ENCODE data around the gene NR4A1.

The NR4A1 gene

GRCh38 chr12:52060498-52061177 is 9.4 kb downstream of the NR4A1 start:
- DNase-seq: no peak

DNA sequence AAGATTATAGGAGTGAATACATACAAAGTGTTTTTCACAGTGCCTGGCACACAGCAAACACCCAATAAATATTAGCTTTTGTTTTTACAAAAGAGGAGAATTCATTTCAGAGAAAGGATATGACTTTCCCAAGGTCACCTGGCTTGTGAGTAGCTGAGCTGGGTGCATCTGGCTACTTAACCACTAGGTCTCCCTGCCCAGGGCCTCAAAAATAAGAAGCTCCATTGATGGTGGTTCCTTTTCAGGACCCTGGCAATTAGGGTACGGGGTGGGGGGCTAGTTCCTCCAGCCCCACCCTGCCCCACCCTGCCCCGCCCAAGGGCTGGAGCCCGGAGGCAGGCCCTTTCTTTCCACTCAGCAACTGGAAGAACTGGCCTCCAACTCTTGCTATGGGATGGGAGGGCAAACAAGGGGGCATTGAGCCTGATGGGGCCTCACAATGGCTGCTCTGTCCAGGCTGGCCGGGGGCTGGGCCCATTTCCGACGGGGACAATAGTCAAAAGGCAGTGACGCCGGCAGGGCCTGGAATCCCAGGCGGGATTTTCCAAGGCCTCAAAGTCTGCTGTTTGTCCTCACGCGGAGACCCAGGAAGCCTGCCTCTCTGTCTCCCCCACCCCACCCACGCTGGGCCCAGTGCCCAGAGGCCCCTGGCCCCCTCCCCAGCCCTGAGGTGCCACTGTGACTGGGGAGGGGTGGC is 10.4 kb downstream of the NR4A1 start:
- DNase-seq: no peak

DNA sequence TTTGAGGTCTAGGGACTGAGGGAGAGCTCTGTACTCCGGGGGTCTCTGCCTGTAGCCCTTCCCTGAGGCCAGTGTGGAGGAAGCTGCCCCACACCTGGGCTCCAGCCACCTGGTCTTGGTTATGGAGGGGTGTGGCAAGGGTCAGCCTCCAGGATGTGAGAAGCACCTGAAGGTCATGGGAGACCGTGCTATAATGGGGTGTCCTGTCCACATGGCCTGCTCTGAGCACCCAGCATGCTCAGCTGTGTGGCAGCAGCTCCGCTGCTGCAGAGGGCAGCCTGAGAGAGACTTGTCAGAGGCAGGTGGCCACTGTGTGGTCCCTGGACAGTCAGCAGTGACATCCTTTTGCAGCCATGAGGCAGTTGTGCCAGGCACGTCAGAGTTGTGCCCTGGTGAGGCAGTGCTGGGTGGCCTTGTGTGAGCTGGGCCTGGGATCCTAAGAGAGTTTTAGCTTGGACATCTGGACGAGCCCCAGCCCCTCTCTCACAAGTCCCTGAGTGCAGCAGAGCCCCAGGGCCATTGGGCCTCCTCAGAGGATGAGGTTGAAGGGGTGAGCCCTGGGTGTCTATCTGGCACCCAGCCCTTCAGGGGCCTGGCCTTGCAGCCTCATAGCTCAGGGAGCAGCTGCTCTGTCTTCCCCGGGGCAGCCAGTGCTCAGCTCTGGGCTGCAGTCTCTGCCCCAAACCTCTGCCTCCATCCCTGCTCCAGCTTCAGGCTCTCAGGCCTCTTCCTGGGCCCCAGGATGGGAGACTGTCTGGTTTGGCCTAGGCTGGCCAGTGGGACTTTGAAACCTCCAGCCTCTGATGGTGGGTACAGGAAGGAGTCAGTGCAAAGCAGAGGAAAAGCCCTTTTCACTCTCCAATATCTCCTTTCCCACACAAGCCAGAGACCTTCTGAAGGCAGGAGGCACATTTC is 11.2 kb downstream of the NR4A1 start:
- no peak for DNase-seq

GRCh38 chr12:52063082-52063924 is 12.1 kb downstream of the NR4A1 start:
- DNase-seq: no peak

DNA sequence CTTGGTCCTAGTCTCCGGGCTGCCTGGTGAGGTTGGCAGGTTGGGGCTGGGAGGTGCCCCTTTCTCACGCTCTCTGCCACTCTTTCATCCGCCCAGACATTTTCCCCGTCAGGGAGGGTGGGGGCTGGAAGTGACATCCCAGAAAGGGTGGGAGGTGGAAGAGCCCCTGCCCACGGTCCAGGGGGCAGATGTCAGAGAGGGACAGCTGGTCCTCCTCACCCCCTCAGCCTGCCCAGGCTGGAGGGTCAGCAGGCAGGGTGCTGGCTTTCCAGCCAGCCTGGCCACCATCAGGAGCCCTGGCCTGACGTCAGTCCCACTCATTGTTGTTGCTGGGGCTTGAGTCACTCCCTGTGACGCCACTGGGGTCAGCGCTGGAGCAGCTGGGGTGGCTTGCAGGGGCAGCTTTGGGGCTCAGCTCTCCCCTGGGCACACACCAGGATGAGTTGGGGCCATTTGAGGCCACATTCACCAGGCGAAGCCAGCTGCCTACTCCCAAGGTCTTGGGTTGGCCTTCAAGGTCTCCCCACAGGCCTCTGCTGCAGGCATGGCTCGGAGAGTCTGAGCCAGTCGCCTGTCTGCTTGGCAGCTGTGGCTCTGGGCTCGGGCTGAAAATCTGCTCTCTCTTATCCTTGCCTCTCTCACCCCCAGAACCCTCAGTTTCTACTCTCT is 12.9 kb downstream of the NR4A1 start:
- no peak for DNase-seq

GRCh38 chr12:52066346-52067080 is 15.3 kb downstream of the NR4A1 start:
- DNase-seq: no peak

- DNase-seq: no peak
Observed at GRCh38 chr12:52067081-52067374, 15.8 kb downstream of the NR4A1 start.

- DNase-seq: peak; percentile 87
Observed at GRCh38 chr12:52069327-52070184, 18.3 kb downstream of the NR4A1 start, which contains the start of gene ATG101. ATG101 (plus strand) TSS chr12:52069978; CDS start chr12:52073651, 3,673 bp downstream.

DNA sequence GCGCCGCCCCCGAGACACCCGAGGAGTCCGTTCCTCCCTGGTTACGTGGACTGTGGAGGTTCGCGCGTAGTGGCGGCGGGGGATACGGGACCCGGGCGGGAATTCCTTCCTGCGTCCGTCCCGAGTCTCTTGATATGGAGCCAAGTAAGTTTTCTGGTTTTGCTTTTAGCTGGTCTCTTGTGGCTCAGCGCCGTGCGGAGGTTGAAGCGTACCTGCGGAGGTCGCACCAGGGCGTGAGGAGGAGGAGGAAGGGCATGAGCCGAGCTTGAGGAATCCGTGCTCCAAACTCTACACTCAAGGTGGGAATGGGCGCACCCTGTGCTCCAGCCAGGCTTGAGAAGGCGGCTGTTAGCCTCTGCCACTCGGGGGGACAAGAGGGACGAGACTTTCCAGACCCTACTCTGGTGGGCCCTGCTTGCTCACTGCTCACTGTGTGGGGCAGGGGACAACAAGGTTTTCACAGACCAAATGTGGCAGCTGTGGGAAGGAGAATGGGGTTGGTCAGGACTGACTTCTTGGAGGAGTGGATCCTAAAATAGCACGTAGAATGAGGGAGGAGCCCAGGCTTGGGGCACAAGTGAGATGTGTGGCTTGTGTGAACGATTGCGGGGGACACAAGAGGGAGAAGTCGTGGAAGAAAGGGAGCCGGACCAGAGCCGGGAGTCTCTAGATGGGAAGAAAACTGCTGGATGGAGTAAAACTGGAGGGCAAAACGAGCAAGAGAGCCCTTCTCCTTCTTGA is 19.1 kb downstream of the NR4A1 start:
- DNase-seq: no peak

GRCh38 chr12:52073531-52074381 is 22.5 kb downstream of the NR4A1 start:
- no peak for DNase-seq

DNA sequence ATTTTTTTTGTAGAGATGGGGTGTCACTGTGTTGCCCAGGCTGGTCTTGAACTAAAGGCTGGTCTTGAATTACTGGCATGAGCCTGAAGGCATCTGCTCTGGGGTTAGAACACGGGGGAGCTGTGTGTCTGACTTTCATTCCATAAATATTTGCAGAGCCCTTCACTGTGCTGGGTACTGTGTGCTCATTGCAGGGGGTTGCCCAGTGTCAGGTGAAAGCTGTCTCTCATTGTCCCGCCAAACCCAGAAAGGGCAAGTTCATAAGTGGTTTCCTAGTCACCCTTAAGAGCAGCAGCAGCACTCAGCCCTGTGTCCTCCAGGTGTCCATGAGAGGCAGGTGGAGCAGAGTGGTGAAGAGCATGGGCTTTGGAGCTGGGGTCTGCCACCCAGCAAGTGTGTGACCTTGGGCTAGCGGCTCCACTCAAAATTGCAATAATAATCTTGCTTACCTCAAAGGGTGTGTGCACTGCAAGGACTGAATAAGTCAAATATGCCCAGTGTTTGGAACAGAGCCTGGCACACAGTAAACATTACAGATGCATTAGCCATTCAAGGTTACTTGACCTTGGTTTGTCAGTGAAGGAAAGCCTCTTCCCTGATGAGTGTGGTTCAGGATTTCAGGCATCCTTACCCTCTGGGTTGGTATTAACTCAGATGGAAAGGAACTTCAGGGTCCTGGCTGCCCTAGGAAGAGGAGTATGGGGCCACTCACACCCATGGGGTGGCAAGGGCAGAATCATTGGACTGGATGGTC is 23.9 kb downstream of the NR4A1 start:
- DNase-seq: no peak

- no peak for DNase-seq
Observed at GRCh38 chr12:52076811-52077210, 25.6 kb downstream of the NR4A1 start.

- no peak for DNase-seq
Observed at GRCh38 chr12:52078276-52078675, 27.0 kb downstream of the NR4A1 start.

- no peak for DNase-seq
Observed at GRCh38 chr12:52079576-52080402, 28.5 kb downstream of the NR4A1 start, which contains the start of gene SMIM41. SMIM41 (plus strand) TSS chr12:52079704; CDS start chr12:52079780, 76 bp downstream.

DNA sequence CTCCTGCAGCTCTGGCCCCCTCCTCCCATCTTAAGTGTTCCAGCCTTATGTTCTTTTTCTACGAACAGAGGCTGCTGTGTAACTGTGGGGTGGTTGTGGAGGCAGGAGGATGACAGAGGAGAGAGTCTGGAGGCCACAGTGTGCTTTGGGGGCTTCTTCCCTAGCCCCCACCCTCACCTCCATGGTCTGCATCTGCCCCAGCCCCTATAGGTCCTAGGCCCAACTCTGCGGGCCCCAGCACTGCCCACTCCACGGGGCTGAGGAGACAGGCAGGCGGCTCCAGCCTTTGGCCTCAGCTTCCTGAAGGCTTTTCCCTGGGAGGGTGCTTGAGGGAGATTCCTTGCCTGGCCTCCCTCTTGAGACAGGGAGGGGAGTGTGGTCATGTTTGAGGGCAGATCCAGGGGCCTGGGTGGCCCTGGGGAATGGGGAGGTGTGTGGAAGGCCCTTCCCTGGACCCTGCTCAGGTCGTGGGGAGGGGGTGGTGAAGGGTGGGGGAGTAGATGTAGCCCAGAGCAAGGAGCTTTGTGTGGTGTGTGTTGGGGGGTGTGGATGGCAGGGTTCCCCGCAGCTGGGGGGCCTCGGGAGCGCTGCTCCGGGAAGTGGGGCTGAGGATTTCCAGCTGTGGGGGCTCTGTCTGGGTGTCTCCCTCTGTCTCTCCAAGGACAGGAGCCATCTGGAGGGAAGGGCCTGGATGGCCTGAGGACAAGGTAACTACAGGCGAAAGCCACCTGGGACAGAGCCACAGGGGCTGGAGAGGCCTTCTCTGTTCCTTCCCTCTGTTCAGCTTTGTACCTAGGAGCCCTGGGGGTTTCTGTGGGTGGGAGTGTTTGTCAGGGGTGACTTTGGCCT is 29.4 kb downstream of the NR4A1 start:
- no peak for DNase-seq

GRCh38 chr12:52081263-52081733 is 30.1 kb downstream of the NR4A1 start:
- DNase-seq: no peak
